Neural cell (in vitro differentiated cells): ENCODE results near the gene SLC30A7.

ENCODE experiments used
- EP300 ChIP-seq: fragments of 450-650 bp; conservative IDR thresholded peaks from 2 replicates; pipeline ENCODE4 v1.6.1; 2014; ENCODE audit warnings: antibody characterized with exemption, mild to moderate bottlenecking, moderate library complexity; ENCODE audit not compliant: poor library complexity, severe bottlenecking
- EZH2 ChIP-seq: fragments of 200-600, 300-800 bp; shearing (Covaris generic), sonication (generic); IDR thresholded peaks from 2 replicates; pipeline ENCODE4 v1.6.1; 2014; ENCODE audit warnings: antibody characterized with exemption, low read length, borderline replicate concordance, mild to moderate bottlenecking; ENCODE audit not compliant: insufficient read depth, poor library complexity, severe bottlenecking
- MXI1 ChIP-seq: fragments of 450-650 bp; conservative IDR thresholded peaks from 2 replicates; pipeline ENCODE4 v1.6.1; 2014; ENCODE audit warnings: antibody characterized with exemption, mild to moderate bottlenecking; ENCODE audit not compliant: poor library complexity, severe bottlenecking
- POLR2AphosphoS5 ChIP-seq: IDR thresholded peaks from 2 replicates; pipeline ENCODE4 v1.6.1; 2012
- RAD21 ChIP-seq: fragments of 450-650 bp; conservative IDR thresholded peaks from 2 replicates; pipeline ENCODE4 v1.6.1; 2014; ENCODE audit warnings: antibody characterized with exemption, mild to moderate bottlenecking, moderate library complexity
- SMC3 ChIP-seq: fragments of 450-650 bp; conservative IDR thresholded peaks from 2 replicates; pipeline ENCODE4 v1.6.1; 2014; ENCODE audit warnings: antibody characterized with exemption, mild to moderate bottlenecking, moderate library complexity; ENCODE audit not compliant: poor library complexity
- TAF1 ChIP-seq: IDR thresholded peaks from 2 replicates; pipeline ENCODE4 v1.6.1; 2012; ENCODE audit warnings: low read depth
- TF ChIP-seq, protein P1 (sequence below): fragments of 450-650 bp; IDR thresholded peaks from 2 replicates; pipeline ENCODE4 v1.5.1; 2014; ENCODE audit warnings: antibody characterized with exemption, mild to moderate bottlenecking, moderate library complexity; ENCODE audit not compliant: poor library complexity, severe bottlenecking
- TF ChIP-seq, protein P2 (sequence below): IDR thresholded peaks from 2 replicates; pipeline ENCODE4 v1.6.1; 2012; ENCODE audit warnings: borderline replicate concordance

DNA sequence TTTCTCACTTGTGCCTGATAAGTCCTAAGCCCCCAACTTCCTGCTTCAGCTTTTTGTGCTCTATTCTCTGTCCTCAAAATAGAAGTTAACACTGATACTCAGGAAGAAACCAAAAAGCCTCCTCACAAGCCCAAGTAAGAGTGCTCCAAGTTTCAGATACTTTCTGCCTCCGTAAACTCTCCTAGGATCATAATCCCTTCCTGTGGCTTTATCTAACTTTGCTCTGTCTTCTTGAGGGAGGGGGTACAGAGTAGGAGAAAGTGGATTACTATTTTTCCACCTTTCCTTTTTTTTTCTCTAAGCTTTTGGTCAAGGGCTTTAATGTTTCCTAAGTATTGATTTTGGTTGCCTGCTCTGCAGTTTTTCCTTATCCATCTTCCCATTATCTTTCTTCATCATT, 75.1 kb downstream of the SLC30A7 start:
- TF ChIP-seq, protein P1, sequence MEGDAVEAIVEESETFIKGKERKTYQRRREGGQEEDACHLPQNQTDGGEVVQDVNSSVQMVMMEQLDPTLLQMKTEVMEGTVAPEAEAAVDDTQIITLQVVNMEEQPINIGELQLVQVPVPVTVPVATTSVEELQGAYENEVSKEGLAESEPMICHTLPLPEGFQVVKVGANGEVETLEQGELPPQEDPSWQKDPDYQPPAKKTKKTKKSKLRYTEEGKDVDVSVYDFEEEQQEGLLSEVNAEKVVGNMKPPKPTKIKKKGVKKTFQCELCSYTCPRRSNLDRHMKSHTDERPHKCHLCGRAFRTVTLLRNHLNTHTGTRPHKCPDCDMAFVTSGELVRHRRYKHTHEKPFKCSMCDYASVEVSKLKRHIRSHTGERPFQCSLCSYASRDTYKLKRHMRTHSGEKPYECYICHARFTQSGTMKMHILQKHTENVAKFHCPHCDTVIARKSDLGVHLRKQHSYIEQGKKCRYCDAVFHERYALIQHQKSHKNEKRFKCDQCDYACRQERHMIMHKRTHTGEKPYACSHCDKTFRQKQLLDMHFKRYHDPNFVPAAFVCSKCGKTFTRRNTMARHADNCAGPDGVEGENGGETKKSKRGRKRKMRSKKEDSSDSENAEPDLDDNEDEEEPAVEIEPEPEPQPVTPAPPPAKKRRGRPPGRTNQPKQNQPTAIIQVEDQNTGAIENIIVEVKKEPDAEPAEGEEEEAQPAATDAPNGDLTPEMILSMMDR = no peak
- TF ChIP-seq EZH2 (no peak), POLR2AphosphoS5 (no peak), EP300 (no peak), SMC3 (no peak), RAD21 (no peak), TAF1 (no peak), MXI1 (no peak)
- TF ChIP-seq, protein P2, sequence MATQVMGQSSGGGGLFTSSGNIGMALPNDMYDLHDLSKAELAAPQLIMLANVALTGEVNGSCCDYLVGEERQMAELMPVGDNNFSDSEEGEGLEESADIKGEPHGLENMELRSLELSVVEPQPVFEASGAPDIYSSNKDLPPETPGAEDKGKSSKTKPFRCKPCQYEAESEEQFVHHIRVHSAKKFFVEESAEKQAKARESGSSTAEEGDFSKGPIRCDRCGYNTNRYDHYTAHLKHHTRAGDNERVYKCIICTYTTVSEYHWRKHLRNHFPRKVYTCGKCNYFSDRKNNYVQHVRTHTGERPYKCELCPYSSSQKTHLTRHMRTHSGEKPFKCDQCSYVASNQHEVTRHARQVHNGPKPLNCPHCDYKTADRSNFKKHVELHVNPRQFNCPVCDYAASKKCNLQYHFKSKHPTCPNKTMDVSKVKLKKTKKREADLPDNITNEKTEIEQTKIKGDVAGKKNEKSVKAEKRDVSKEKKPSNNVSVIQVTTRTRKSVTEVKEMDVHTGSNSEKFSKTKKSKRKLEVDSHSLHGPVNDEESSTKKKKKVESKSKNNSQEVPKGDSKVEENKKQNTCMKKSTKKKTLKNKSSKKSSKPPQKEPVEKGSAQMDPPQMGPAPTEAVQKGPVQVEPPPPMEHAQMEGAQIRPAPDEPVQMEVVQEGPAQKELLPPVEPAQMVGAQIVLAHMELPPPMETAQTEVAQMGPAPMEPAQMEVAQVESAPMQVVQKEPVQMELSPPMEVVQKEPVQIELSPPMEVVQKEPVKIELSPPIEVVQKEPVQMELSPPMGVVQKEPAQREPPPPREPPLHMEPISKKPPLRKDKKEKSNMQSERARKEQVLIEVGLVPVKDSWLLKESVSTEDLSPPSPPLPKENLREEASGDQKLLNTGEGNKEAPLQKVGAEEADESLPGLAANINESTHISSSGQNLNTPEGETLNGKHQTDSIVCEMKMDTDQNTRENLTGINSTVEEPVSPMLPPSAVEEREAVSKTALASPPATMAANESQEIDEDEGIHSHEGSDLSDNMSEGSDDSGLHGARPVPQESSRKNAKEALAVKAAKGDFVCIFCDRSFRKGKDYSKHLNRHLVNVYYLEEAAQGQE = no peak
